GM10266 (cell line): ENCODE data around the gene TMEM141.

ENCODE experiments used
- DNase-seq: peaks from one replicate; pipeline ENCODE4 v3.0.0; 2012; ENCODE audit errors: extremely low spot score
- CTCF ChIP-seq: IDR thresholded peaks from 2 replicates; pipeline ENCODE4 v1.5.1; 2012; ENCODE audit warnings: mild to moderate bottlenecking, low read depth; ENCODE audit not compliant: control insufficient read depth, insufficient read depth; ENCODE audit errors: missing control alignments

Gene TMEM141

GRCh38 chr9:136757328-136757727 is 33.8 kb upstream of the TMEM141 start:
- no peak for DNase-seq
- no peak for TF ChIP-seq CTCF

GRCh38 chr9:136757751-136758140 is 33.4 kb upstream of the TMEM141 start:
- TF ChIP-seq CTCF: no peak
- DNase-seq: no peak

GRCh38 chr9:136759001-136759400 is 32.1 kb upstream of the TMEM141 start:
- TF ChIP-seq CTCF: no peak
- no peak for DNase-seq

GRCh38 chr9:136759436-136760325 is 31.5 kb upstream of the TMEM141 start:
- TF ChIP-seq CTCF: no peak
- DNase-seq: no peak

GRCh38 chr9:136760424-136760823 is 30.7 kb upstream of the TMEM141 start:
- TF ChIP-seq CTCF: no peak

GRCh38 chr9:136760834-136761544 is 30.2 kb upstream of the TMEM141 start:
- peak; percentile 68 for DNase-seq
- TF ChIP-seq CTCF: peak; percentile 77

More at GRCh38 chr9:136760424-136760823, 30.7 kb upstream of the TMEM141 start:
- DNase-seq: no peak

- no peak for DNase-seq
- no peak for TF ChIP-seq CTCF
Measured at GRCh38 chr9:136761545-136761981, 29.6 kb upstream of the TMEM141 start.
